Tibial nerve (tissue), 4 donors: ENCODE data around the gene ZNF329. TPM values are rescaled to one million over a fixed set of nuclear protein-coding genes. Genes with fewer than 3 reads are reported as not detected.

Experiments used
- DNase-seq, 2 donors: peaks; one replicate each; pipeline ENCODE4 v3.0.0-alpha.2; 2019; ENCODE audit warnings: low spot score in 2 of 2
- H3K27ac ChIP-seq, 4 donors: fragments of 200-600 bp; sonication (generic) in 3 of 4; one replicate each; pipeline ENCODE4 v1.5.1; 2017 to 2019; ENCODE audit warnings: mild to moderate bottlenecking in 1 of 4
- H3K27me3 ChIP-seq, 2 donors: fragments of 200-600 bp; sonication (generic) in 1 of 2; one replicate each; pipeline versions ENCODE4 v1.5.1 to v1.6.0; 2017 to 2019
- H3K36me3 ChIP-seq, 3 donors: fragments of 200-600 bp; sonication (generic); one replicate each; pipeline ENCODE4 v1.5.1; 2018 to 2019
- H3K4me1 ChIP-seq, 4 donors: fragments of 200-600 bp; sonication (generic) in 3 of 4; one replicate each; pipeline ENCODE4 v1.5.1; 2017 to 2019
- H3K4me3 ChIP-seq, 4 donors: fragments of 200-600 bp; sonication (generic) in 3 of 4; one replicate each; pipeline ENCODE4 v1.5.1; 2017 to 2019; ENCODE audit warnings: mild to moderate bottlenecking in 1 of 4, moderate library complexity in 1 of 4
- H3K9me3 ChIP-seq, 4 donors: fragments of 200-600 bp; sonication (generic) in 3 of 4; one replicate each; pipeline ENCODE4 v1.5.1; 2017 to 2019
- EP300 ChIP-seq, 2 donors: sonication (generic); formaldehyde crosslinking; IDR thresholded peaks; one replicate each; pipeline ENCODE4 v1.6.1; 2017; ENCODE audit warnings: antibody characterized with exemption in 2 of 2, mild to moderate bottlenecking in 1 of 2
- POLR2A ChIP-seq, 2 donors: fragments of 450-650 bp; IDR thresholded peaks; one replicate each; pipeline ENCODE4 v1.6.1; 2017; ENCODE audit warnings: antibody characterized with exemption in 2 of 2, mild to moderate bottlenecking in 2 of 2, moderate library complexity in 2 of 2
- WGBS, 2 donors: methylation state at CpG; one replicate each; pipeline ENCODE4 v1.1.5; 2018; 5-methylcytosine and 5-hydroxymethylcytosine counted together
- total RNA-seq, 4 donors: library from RNA; depleted of rRNA; stranded (reverse); fragments of >200 nt; gene quantifications; one replicate each; pipeline ENCODE4 v1.1.0, GENCODE V29; 2016
- TF ChIP-seq, protein P1 (sequence below), 5 experiments: fragments of 200-600 bp in 3 of 5; fragments of 450-650 bp in 2 of 5; sonication (generic) in 3 of 5; IDR thresholded peaks; one replicate each; pipeline ENCODE4 v1.5.1; 2016 to 2019; ENCODE audit warnings: antibody characterized with exemption in 5 of 5, mild to moderate bottlenecking in 3 of 5, moderate library complexity in 2 of 5

ZNF329 gene
- total RNA-seq, 4 donors from 2014 or later: 9.3 to 14.0 (median 9.9) TPM

DNA sequence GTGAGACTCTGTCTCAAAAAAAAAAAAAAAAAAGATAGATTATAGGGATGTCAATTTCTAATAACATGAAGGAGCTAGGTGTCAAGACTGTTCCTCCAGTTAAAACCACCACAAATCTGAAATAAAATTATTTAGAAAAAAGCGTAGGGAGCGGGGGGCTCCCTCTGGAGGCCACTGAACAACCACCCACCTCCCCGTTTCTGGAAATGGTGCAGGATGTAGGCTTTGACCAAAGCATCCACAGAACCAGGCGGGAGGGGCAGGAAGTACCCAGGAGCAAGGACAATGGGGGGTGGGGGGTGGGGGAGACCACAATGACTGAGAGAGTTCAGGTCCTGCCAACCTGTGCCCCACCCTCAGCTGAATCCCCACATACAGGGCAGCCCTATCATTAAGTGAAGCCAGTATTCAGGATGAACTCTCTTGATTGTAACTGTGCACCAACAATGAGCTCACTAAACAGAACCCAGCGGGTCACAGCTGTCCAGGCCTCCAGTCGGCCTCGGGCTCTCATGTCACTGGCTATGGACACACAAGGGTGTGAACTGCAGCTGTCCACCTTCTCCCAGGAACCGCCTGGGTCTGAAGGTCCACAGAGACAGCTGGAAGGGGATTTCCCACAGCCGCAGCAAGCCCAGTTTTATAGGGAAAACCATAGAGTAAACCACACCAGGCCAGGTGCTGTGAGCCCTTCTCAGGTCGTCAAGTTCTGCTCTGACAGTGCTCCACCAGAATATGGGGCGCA lies 59.2 kb downstream of the ZNF329 start:
- H3K9me3 ChIP-seq: peaks cover 0 to 97% (median 18%) of the 10 kb centered on the region in 4 donors
- TF ChIP-seq EP300 (IDR thresholded peaks at IDR 0.05) (no peak), POLR2A (IDR thresholded peaks at IDR 0.05) (no peak)

DNA sequence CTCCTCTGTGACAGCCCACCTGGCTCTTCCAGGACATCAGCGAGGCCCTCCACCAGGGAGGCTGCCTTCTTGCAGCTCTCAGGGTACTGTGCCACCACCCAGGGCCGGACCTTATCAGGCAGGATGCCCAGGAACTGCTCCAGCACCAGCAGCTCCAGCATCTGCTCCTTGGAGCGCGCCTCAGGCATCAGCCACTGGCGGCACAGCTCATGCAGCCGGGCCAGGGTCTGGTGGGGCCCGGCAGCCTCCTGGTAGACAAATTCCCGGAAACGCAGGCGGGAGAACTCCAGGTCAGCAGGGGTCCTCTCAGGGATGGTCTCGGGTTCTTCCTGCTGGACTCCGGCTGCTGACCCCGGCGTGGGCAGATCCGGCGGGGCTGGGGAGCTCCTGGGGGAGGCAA lies 60.7 kb downstream of the ZNF329 start:
- TF ChIP-seq, protein P1, sequence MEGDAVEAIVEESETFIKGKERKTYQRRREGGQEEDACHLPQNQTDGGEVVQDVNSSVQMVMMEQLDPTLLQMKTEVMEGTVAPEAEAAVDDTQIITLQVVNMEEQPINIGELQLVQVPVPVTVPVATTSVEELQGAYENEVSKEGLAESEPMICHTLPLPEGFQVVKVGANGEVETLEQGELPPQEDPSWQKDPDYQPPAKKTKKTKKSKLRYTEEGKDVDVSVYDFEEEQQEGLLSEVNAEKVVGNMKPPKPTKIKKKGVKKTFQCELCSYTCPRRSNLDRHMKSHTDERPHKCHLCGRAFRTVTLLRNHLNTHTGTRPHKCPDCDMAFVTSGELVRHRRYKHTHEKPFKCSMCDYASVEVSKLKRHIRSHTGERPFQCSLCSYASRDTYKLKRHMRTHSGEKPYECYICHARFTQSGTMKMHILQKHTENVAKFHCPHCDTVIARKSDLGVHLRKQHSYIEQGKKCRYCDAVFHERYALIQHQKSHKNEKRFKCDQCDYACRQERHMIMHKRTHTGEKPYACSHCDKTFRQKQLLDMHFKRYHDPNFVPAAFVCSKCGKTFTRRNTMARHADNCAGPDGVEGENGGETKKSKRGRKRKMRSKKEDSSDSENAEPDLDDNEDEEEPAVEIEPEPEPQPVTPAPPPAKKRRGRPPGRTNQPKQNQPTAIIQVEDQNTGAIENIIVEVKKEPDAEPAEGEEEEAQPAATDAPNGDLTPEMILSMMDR (IDR thresholded peaks at IDR 0.05): no peak
- TF ChIP-seq EP300 (IDR thresholded peaks at IDR 0.05) (no peak), POLR2A (IDR thresholded peaks at IDR 0.05) (no peak)
- peaks cover 13 to 98% (median 19%) of the 10 kb centered on the region in 3 donors for H3K36me3 ChIP-seq
- H3K9me3 ChIP-seq: peaks cover 2 to 97% (median 20%) of the 10 kb centered on the region in 4 donors
- 94 to 96% methylated on average over 16 of the region's 16 CpGs for WGBS, 2 donors
- no peak overlapping the region for H3K4me3 ChIP-seq
- H3K4me1 ChIP-seq: no peaks in the 10 kb centered on the region
- no peak overlapping the region for H3K27ac ChIP-seq
- H3K27me3 ChIP-seq: no peaks in the 10 kb centered on the region
- DNase-seq: no peak

More for the DNA sequence above, 59.2 kb downstream of the ZNF329 start:
- Histone ChIP-seq H3K36me3 (peaks cover 0 to 98% (median 5%) of the 10 kb centered on the region in 3 donors), H3K27ac (no peak overlapping the region), H3K4me3 (no peak overlapping the region), H3K27me3 (no peaks in the 10 kb centered on the region), H3K4me1 (peaks cover 0 to under 1% (median 0%) of the 10 kb centered on the region in 4 donors)
- 74 to 86% methylated on average over 11 of the region's 11 CpGs for WGBS, 2 donors
- DNase-seq: no peak

DNA sequence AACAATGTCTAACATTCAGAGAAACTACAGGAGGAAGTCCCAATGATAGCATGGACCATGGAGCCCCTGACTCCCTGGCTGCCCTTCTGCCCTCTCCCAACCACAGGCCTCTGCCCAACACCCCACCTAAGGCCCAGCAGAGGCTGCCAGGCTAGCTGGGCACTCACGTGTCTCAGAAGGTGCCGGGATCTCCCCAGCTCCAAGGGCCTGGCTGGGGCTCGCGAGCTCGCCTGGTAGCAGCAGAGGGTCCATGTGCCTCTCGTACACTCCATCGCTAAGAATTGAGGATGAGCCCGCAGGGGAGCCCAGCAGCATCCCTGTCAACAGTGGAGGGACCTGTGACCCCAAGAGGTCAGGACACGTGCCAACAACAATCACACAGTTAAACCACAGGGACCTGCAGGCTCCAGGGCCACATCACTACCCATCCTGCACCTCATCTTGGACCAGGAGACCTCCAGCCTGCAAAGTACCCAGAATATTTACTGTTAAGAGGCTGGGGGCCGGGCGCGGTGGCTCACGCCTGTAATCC lies 62.0 kb downstream of the ZNF329 start:
- Histone ChIP-seq H3K36me3 (peaks cover 21 to 98% (median 27%) of the 10 kb centered on the region in 3 donors), H3K9me3 (peaks cover 4 to 98% (median 27%) of the 10 kb centered on the region in 4 donors)

DNA sequence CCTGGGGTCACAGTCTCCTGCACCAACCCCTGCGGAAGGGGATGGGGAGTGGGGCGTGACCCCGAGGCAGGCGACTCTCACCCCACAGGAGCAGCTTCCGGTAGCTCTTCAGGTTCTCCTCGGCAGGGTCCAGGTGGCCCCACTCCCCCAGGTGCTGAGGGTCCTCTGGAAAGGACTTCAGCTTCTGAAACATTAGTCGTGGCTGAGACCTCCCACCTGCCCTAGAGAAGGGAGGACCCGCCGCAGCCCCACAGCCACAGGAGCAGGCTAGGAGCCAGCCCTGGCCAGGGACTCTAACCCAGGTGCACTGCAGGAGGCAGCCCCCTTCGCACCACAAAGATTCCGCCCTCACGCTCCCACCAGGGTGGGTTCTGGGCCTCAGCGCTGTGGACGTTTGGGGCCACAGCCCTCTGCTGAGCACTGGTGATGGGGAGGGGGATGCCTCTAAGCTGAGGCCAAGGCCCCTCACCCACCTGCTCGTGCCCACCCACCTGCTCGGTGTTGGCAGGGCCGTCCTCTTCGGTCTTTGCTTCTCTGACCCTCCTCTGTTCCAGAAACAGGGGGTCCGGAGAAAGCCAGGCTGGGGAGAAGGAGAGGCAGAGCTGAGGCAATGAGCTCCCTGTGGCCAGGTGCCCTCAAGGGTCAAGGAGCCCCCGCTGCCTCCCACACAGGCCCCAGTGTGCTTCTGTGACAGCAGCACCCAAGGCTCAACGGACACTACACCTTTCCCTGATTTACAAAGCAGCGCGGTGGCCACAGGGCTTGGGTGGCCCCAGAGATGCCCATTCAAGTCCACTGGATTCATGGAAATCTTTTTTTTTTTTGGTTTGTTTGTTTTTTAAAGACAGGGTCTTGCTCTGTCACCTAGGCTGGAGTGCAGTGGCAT lies 63.5 kb downstream of the ZNF329 start:
- DNase-seq: no peak
- Histone ChIP-seq H3K27me3 (no peaks in the 10 kb centered on the region), H3K36me3 (peaks cover 27 to 98% (median 30%) of the 10 kb centered on the region in 3 donors), H3K9me3 (peaks cover 4 to 98% (median 38%) of the 10 kb centered on the region in 4 donors), H3K27ac (no peak overlapping the region), H3K4me3 (no peak overlapping the region), H3K4me1 (no peaks in the 10 kb centered on the region)
- no peak for TF ChIP-seq EP300 (IDR thresholded peaks at IDR 0.05)
- TF ChIP-seq, protein P1 (IDR thresholded peaks at IDR 0.05): no peak
- no peak for TF ChIP-seq POLR2A (IDR thresholded peaks at IDR 0.05)
- 91 to 93% methylated on average over 18 of the region's 23 CpGs for WGBS, 2 donors

More for the DNA sequence above, 62.0 kb downstream of the ZNF329 start:
- DNase-seq: no peak
- Histone ChIP-seq H3K4me1 (no peaks in the 10 kb centered on the region), H3K27me3 (no peaks in the 10 kb centered on the region), H3K4me3 (no peak overlapping the region), H3K27ac (no peak overlapping the region)
- WGBS, 2 donors: 96 to 97% methylated on average over 10 to 13 of the region's 13 CpGs
- no peak for TF ChIP-seq POLR2A (IDR thresholded peaks at IDR 0.05)
- TF ChIP-seq, protein P1 (IDR thresholded peaks at IDR 0.05): no peak

DNA sequence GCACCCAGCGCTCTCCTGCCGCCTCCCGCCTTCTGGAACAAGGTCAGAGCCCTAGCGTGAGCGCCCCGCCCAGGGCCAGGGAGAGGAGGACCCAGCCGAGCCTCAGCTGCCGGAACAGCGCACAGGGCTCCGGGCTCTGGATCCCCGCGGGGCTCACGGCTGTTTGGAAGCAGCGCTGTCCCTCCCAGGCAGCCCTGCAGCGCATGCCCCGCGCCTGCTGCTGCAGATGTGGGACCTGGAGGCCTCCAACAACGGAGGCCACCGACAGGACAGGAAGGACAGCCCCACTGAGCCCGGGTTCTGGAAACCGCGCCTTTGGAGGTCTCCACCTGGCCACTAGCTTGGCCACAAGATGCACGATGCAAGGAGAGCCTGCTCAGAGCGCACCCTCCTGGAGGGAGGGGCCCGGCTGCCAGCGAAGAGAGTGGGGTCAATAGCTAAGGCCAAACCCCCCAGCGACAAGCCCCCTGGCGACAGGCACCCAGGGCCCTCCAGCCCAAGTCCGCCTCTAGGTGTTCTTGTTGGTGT lies 65.2 kb downstream of the ZNF329 start:
- Histone ChIP-seq H3K9me3 (peaks cover 4 to 98% (median 43%) of the 10 kb centered on the region in 4 donors), H3K27ac (no peak overlapping the region), H3K36me3 (peaks cover 27 to 93% (median 30%) of the 10 kb centered on the region in 3 donors), H3K4me3 (no peak overlapping the region), H3K27me3 (no peaks in the 10 kb centered on the region), H3K4me1 (no peaks in the 10 kb centered on the region)
- DNase-seq: no peak
- TF ChIP-seq POLR2A (IDR thresholded peaks at IDR 0.05) (no peak), EP300 (IDR thresholded peaks at IDR 0.05) (no peak)
- TF ChIP-seq, protein P1 (IDR thresholded peaks at IDR 0.05): no peak
- WGBS, 2 donors: 85 to 95% methylated on average over 6 to 29 of the region's 29 CpGs
